LNCaP clone FGC (cell line): ENCODE results near the gene TOMM40.
"Not testable (repeated sequence)": the region's sequence is repeated elsewhere in the genome, so short reads cannot be mapped to it uniquely, and the experiment has no call there.

Experiments used
- DNase-seq: peaks from one replicate; pipeline ENCODE4 v3.0.0-alpha.2; 2011; ENCODE audit warnings: low read depth
- H3K4me3 ChIP-seq: 2 replicates; pipeline ENCODE4 v1.5.1; 2011; ENCODE audit warnings: mild to moderate bottlenecking, low read depth, low read length, control low read depth
- CTCF ChIP-seq: IDR thresholded peaks from 2 replicates; pipeline ENCODE4 v1.5.1; 2012; ENCODE audit warnings: mild to moderate bottlenecking; ENCODE audit not compliant: control insufficient read depth, insufficient read depth; ENCODE audit errors: extremely low read depth

The TOMM40 gene

GRCh38 chr19:44848036-44848811, 42.8 kb upstream of the TOMM40 start:
- no peak for TF ChIP-seq CTCF
- H3K4me3 ChIP-seq = peak overlapping the region; percentile 83
- no peak for DNase-seq

GRCh38 chr19:44848812-44849447, 42.1 kb upstream of the TOMM40 start:
- TF ChIP-seq CTCF = no peak
- no peak for DNase-seq
- peak overlapping the region; percentile 83 for H3K4me3 ChIP-seq

- no peak for DNase-seq
- H3K4me3 ChIP-seq = no peak overlapping the region
- TF ChIP-seq CTCF = no peak
These were observed 40.4 kb upstream of the TOMM40 start for GRCh38 chr19:44850641-44851109.

- no peak for DNase-seq
- no peak overlapping the region for H3K4me3 ChIP-seq
- no peak for TF ChIP-seq CTCF
These were observed 39.6 kb upstream of the TOMM40 start for GRCh38 chr19:44851427-44851826.

- H3K4me3 ChIP-seq = no peak overlapping the region
- DNase-seq = no peak
- TF ChIP-seq CTCF = no peak
These were observed 35.4 kb upstream of the TOMM40 start for GRCh38 chr19:44855606-44856005.

GRCh38 chr19:44856421-44857083, 34.5 kb upstream of the TOMM40 start:
- TF ChIP-seq CTCF = no peak
- no peak for DNase-seq
- no peak overlapping the region for H3K4me3 ChIP-seq

GRCh38 chr19:44857837-44858236, 33.2 kb upstream of the TOMM40 start:
- no peak for TF ChIP-seq CTCF
- DNase-seq = no peak
- no peak overlapping the region for H3K4me3 ChIP-seq

GRCh38 chr19:44861576-44861975, 29.5 kb upstream of the TOMM40 start:
- DNase-seq, H3K4me3 ChIP-seq: not testable (repeated sequence)
